HG02852 (cell line): ENCODE measurements around the gene FER.
A peak's percentile ranks its signal among the peaks of the same experiment; 100 is the strongest.

Experiments
- ATAC-seq: cut with Tn5 transposase; IDR thresholded peaks from one replicate; pipeline ENCODE4 v1.9.1; 2021; ENCODE audit warnings: mild to moderate bottlenecking, moderate library complexity; ENCODE audit not compliant: unreplicated experiment

Gene FER

DNA sequence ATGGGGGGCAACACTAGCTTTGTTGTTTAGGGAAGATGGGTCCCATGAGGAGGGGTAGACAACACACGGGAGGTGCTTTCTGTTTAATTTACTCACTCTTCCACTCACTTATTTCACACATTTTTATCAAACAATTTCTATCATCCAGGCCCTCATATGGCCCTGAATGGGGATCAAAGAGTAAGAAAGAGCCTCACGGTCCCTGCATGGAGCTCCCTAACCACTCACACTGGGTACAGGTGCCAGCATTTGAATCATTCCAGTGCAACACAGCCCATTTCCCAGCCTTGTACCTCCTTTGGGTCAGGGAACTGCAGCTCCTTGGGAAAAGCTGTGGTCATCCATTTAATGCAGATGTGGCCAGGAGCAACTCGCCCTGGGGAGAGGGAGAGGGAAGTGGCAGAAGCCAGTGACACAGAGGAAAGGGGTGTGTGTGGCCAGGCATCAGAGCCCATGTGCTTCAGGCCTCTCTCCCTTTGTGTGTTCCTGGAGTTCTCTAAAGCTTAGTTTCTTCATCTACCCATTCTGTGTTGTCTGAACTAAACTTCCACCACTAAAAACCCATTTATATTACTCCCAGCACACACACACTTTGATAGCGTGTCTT lies 476.7 kb downstream of the FER start:
- ATAC-seq: no peak

- ATAC-seq: no peak
These were observed 478.3 kb downstream of the FER start for GRCh38 chr5:109225716-109226625.

GRCh38 chr5:109230369-109230768 lies 482.7 kb downstream of the FER start:
- ATAC-seq: no peak

DNA sequence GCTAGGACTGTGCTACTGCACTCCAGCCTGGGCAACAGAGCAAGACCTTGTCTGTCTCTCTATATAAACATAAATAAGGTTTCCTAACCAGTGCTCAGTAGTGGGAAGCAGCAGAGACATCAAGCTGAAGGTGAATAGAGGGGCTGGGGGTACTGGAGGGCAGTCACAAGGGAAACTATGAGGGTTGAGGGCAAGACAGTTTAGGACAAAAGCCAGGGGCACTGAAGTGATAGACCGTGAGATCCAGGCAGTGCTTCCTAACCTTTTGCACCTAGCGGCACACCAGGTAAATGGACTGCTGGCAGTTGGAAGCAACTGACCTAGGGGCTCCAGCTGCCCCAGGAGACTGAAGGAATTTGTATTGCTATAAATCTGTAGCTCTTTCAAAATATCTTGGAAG lies 483.6 kb downstream of the FER start:
- no peak for ATAC-seq

DNA sequence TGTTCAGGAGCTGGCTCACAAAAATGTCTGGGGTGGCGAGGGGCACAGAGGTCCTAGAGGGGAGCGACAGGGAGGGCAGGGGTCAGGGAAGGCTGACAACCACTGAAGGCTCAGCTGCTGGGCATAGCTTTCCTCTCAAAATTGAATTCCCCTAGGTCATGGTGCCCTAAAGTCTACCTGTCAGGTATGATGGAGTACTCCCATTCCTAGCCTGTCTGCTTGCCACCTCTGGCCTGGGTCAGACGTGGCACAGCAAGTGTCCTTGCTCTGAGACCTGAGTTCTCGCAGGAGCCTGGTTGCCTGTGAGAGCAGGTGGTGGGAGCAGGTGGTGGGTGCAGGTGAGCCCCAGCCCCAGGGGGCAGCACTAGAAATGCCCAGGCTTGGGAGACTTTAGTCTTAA lies 486.7 kb downstream of the FER start:
- no peak for ATAC-seq

GRCh38 chr5:109239456-109239855 lies 491.8 kb downstream of the FER start:
- ATAC-seq: no peak

DNA sequence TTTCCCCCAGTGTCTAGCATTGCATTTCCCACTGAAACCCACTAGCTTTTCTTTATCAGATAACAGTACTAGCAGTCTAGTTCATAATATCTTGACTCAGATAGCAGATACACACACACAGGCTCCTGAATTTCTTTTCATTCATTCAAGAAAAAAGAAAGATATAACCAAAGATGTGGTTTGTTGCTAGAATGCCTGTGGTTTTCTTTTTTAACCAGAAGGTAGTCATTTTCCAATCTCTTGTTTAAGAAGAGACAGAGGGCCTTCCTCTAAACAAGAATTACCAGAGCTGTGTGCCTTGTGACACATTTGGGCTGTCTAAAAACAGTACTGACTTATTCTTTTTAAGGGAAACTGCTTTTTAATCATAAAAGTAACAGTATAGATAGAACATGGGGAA lies 494.8 kb downstream of the FER start:
- ATAC-seq: peak; percentile 60

DNA sequence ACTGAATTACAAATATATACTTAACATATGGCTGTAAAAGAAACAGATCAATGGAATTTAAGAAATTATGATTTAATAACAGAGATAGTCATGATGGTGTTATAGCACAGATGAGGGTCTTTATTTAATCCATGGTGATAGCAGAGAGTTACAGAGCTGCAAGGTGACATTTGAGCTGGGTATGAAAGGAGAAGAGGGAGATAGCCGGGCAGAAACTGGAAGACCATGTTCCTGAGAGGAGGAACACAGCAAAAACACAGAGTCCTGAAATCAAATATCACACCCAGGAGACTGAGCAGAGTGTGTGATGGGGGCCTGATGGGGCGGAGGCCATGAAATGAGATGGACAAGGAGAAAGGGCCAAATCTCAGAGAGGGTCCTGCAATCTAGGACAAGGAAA lies 498.7 kb downstream of the FER start:
- ATAC-seq: no peak
